HFF-Myc (cell line): ENCODE data around the gene DAAM1.

Source experiments
- DNase-seq: peaks from one replicate; pipeline ENCODE4 v3.0.0-alpha.2; 2011; ENCODE audit warnings: low read depth; ENCODE audit errors: extremely low read depth
- H3K4me3 ChIP-seq: replicated peaks from 2 replicates; pipeline ENCODE4 v1.5.1; 2011; ENCODE audit warnings: low read depth, mild to moderate bottlenecking, control low read depth, low read length
- TF ChIP-seq, protein P1 (sequence below): IDR thresholded peaks from 2 replicates; pipeline ENCODE4 v1.5.1; 2012; ENCODE audit warnings: mild to moderate bottlenecking, low read depth, low read length, control low read depth; ENCODE audit errors: missing control alignments

DAAM1 gene

DNA sequence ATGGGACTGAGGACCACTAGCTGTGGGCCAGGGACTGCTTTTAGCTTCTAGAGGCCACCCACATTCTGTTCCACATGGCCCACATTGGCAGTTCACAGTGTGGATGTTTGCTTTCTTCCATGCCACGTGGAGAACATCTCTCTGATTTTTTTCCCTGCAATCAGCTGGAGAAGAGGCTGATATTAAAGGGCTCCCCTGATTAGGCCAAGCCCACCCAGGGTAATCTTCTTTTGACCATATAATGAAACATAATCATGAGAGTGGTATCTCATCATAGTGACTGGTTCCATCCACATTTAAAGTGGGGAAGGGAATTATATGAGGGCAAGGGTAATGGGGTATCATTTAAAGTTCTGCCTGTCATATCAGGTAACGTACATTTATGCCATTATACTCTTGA lies 15.8 kb downstream of the DAAM1 start:
- TF ChIP-seq, protein P1, sequence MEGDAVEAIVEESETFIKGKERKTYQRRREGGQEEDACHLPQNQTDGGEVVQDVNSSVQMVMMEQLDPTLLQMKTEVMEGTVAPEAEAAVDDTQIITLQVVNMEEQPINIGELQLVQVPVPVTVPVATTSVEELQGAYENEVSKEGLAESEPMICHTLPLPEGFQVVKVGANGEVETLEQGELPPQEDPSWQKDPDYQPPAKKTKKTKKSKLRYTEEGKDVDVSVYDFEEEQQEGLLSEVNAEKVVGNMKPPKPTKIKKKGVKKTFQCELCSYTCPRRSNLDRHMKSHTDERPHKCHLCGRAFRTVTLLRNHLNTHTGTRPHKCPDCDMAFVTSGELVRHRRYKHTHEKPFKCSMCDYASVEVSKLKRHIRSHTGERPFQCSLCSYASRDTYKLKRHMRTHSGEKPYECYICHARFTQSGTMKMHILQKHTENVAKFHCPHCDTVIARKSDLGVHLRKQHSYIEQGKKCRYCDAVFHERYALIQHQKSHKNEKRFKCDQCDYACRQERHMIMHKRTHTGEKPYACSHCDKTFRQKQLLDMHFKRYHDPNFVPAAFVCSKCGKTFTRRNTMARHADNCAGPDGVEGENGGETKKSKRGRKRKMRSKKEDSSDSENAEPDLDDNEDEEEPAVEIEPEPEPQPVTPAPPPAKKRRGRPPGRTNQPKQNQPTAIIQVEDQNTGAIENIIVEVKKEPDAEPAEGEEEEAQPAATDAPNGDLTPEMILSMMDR, result no peak
- DNase-seq, result no peak
- no peak overlapping the region for H3K4me3 ChIP-seq

GRCh38 chr14:59206892-59207291 lies 18.4 kb downstream of the DAAM1 start:
- no peak overlapping the region for H3K4me3 ChIP-seq
- TF ChIP-seq, protein P1, result no peak
- no peak for DNase-seq

DNA sequence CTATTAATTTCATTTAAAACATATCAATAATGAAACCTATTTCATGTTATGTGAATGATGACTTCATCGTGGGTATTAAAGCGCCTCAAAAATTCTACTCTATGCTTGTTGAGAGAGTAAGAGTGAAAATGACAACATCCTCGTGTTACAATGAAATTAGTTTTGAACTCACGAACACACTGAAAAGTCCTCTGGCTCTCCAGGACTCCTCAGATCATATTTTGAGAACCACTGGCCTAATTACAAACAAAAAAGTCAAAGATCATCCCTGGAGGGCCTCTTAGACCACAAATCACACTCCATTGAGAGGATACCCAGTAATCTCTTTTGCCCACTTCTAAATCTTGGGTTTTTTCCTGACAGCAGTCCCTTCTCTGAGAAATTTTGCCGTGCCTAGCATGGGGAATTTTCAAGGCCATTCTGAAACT lies 19.1 kb downstream of the DAAM1 start:
- H3K4me3 ChIP-seq, result no peak overlapping the region
- DNase-seq, result no peak
- TF ChIP-seq, protein P1, result no peak

GRCh38 chr14:59208224-59208814 lies 19.9 kb downstream of the DAAM1 start:
- TF ChIP-seq, protein P1, result no peak
- H3K4me3 ChIP-seq, result no peak overlapping the region
- no peak for DNase-seq

- H3K4me3 ChIP-seq, result no peak overlapping the region
- no peak for DNase-seq
- TF ChIP-seq, protein P1, result no peak
Measured at GRCh38 chr14:59208954-59209353, 20.5 kb downstream of the DAAM1 start.

- TF ChIP-seq, protein P1, result no peak
- no peak for DNase-seq
Measured at GRCh38 chr14:59210621-59211020, 22.2 kb downstream of the DAAM1 start.

More at GRCh38 chr14:59210621-59211020, 22.2 kb downstream of the DAAM1 start:
- H3K4me3 ChIP-seq, result no peak overlapping the region
